Measurements from ENCODE around the gene PRPSAP2.

GRCh38 chr17:18850679-18851078 is 7.3 kb upstream of the PRPSAP2 start:
- TF ChIP-seq CTCF (IDR thresholded peaks at IDR 0.05; ENCODE audit: low read depth, low read length, poor library complexity, severe bottlenecking) (no peak), EZH2phosphoT487 (IDR thresholded peaks at IDR 0.05; ENCODE audit: borderline replicate concordance, low read length) (no peak)

Data from DOHH2 (cell line).